NCI-H187 (cell line): ENCODE results near the gene MPPED1.

ENCODE experiments used
- DNase-seq, 2 experiments: peaks; one replicate each; lab custom pipeline; 2025; lab: John Stamatoyannopoulos, UW

Gene MPPED1

GRCh38 chr22:43477966-43478365 lies 66.2 kb downstream of the MPPED1 start:
- no peak for DNase-seq

DNA sequence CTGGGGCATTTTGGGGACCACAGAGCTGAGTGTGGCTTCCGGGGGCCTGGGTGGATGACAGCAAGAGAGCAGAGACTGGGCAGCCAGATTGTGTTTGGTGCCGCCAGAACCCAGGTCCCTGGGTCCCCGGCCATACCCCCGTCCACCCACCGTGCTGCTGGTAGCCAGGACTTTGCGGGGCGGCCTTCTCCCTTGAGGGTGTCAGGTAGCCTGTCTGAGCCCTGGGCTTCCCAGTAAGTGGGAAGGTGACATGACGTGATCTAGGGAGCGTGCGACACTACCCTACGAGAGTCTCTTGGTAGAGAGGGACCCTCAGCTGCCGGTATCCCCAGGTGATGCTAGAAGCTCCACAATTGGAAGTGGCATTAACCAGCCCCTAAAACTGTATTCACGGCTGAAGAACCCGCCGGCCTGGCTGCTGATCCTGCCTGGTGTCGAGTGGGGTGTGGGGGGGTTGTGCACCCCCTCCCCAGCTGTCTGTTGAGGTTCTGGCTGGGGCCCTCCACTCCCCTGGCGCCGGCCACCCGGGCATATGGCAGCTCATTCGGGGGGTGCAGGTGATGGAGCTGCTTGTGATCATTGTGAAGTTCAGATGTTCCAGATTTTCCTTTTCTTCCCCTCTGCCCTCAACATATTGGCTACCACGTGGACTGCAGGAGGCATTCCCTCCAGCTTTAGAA lies 66.9 kb downstream of the MPPED1 start:
- no peak for DNase-seq

GRCh38 chr22:43479301-43479950 lies 67.6 kb downstream of the MPPED1 start:
- no peak for DNase-seq

GRCh38 chr22:43479962-43480361 lies 68.1 kb downstream of the MPPED1 start:
- DNase-seq, result no peak

GRCh38 chr22:43481568-43482317 lies 69.9 kb downstream of the MPPED1 start:
- DNase-seq, result no peak

DNA sequence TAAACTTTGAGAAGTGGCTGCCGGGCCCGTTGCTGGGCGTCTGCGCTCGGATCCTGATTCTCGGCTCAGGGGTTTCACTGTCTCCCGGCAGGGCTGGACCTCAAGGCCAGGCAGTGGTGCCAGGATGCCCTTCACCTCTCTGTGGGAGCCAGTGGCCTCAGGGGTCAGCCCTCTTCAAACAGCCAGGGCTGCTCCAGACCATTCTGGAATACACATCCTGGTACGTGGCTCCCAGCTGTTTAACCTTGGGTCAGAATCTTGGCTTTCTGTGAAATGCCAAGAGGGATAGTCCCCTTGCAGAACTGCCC lies 70.5 kb downstream of the MPPED1 start:
- no peak for DNase-seq

GRCh38 chr22:43483266-43483665 lies 71.5 kb downstream of the MPPED1 start:
- DNase-seq, result no peak

- DNase-seq, result no peak
Measured at GRCh38 chr22:43483669-43484068, 71.9 kb downstream of the MPPED1 start.

GRCh38 chr22:43484227-43484626 lies 72.4 kb downstream of the MPPED1 start:
- DNase-seq, result no peak

GRCh38 chr22:43485502-43486089 lies 73.8 kb downstream of the MPPED1 start:
- DNase-seq, result no peak

- DNase-seq, result no peak
Measured at GRCh38 chr22:43487311-43488030, 75.7 kb downstream of the MPPED1 start.

- DNase-seq, result no peak
Measured at GRCh38 chr22:43488031-43488866, 76.4 kb downstream of the MPPED1 start.

GRCh38 chr22:43488937-43489336 lies 77.1 kb downstream of the MPPED1 start:
- no peak for DNase-seq

GRCh38 chr22:43490311-43490710 lies 78.5 kb downstream of the MPPED1 start:
- DNase-seq, result no peak

DNA sequence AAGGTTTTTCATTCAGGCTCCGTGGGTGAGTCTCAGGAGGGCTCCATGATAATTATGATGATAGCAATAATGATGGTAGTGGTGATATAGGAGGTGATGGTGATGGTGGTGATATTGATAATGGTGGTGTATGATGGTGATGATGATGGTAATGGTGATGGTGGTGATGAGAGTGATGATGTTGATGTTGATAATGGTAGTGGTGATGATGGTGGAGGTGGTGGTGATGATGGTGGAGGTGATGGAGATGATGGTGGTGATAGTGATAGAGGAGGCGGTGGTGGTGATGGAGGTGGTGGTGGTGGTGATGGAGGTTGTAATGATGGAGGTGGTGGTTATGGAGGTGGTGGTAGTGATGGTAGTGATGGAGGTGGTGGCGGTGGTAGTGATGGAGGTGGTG lies 79.4 kb downstream of the MPPED1 start:
- no peak for DNase-seq

DNA sequence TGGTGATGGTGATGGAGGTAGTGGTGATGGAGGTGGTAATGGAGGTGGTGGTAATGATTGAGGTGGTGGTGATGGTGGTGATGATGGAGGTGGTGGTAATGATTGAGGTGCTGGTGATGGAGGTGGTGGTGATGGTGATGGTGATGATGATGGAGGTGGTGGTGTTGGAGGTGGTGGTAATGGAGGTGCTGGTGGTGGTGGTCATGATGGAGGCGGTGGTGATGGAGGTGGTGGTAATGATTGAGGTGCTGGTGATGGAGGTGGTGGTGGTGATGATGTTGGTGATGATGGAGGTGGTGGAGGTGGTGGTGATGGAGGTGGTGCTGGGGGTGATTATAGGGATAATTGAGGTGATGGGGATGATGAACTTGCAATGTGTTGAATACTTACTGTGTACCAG lies 79.9 kb downstream of the MPPED1 start:
- DNase-seq, result no peak

- no peak for DNase-seq
Measured at GRCh38 chr22:43493297-43493696, 81.5 kb downstream of the MPPED1 start.

DNA sequence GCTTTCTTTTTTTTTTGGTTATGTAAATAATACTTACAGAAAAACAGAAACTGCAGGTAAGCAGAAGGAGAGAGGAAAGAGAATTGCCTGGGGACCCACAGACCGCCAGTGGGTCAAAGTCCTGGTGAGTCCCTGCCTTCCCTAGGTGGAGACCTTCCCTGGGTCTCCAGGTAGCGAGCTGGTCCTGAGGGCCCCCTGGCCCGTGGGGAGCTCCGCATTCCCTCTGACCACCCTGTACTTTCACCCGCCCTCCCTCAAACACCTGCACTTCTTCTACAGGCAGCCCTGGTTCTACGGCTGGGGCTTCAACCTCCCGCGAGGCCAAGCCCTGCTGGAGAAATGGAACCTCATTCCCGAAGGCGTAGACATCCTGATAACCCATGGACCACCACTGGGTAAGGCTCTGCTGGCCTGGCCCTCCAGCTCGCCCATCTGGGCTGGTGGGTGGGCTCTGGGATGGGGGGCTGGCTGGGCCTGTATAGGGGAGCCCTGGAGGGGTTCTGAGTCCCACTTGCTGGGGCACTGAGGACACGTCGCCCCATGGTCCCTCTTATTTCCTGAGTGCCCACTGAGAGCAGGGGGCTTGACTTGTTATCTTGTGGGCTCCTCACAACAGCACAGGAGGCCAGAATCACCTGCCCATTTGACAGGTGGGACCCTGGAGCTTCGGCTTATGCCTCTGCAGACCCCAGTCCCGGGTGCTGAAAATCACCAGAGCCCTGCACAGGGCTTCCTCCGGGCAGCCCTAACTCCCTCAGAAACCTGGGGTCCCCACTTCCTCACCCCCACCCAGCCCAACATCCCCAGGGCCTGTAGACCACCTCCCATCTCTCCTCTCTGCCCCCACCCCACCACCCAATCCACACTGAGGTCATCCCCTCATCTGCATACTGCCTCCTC lies 86.4 kb downstream of the MPPED1 start:
- no peak for DNase-seq

DNA sequence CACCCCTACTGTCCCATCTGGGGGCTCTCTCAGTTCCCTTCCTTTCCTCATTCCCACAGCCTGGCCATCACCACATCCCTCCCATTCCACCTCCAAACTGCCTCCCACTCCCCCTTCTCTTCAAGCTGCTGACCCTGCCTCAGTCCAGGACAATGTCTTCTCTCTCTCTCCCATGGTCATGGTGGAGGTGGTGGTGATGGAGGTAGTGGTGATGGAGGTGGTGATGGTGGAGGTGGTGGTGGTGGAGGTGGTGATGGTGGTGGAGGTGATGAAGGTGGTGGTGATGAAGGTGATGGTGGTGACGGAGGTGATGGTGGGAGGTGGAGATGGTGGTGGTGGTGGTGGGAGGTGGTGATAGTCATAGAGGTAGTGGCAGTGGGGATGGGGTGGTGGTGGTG lies 87.0 kb downstream of the MPPED1 start:
- no peak for DNase-seq
